HTR-8/SVneo (cell line): Measurements from ENCODE around the gene TLE1.
A peak's percentile ranks its signal among the peaks of the same experiment; 100 is the strongest.

Experiments used
- DNase-seq: peaks from one replicate; pipeline ENCODE4 v3.0.0; 2011; ENCODE audit warnings: low spot score, mixed read lengths; ENCODE audit not compliant: insufficient read length
- FAIRE-seq: peaks from 2 replicates; lab custom pipeline; 2011; peaks lifted over from hg19 to GRCh38; lab: Jason Lieb, UNC

Gene TLE1

DNA sequence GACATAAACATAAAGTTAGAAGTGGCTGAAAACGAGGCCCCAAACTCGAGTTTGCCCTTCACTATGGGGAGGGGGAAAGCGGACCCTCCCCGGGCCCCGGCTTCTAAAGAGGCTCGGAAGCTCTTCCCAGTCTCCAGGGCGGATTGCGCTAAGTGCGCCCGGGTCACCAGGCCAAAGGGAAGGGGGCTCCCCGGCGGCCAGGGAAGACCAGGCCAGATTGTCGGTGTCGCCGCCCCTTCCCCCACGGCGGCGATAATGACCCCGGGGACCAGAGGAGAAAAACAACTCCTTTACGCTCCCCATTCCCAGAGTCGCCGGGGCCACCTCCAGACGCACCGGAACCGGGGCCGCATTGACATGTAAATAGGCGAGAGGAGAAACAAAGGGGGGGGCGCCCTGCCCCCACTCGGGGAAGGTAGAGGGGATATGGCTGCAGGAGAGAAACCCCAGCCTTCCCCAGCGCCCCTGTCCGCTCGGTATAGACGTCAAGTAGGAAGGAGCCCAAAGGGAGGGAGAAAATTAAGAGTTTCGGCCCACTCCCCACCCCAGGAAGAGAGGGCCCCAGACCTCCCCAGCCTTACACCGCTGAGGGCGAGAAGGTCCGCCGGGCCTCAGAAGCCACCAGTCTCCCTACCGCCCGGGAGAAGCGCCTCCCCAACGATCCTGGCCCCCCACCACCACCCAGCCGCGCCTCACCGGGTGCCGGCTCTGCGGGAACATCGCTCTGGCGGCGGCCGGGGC lies 1.7 kb downstream of the TLE1 start:
- FAIRE-seq (no peak), DNase-seq (peak; percentile 10)

- DNase-seq (peak; percentile 68), FAIRE-seq (no peak)
Measured at GRCh38 chr9:81686614-81687520, 2.5 kb downstream of the TLE1 start.

- FAIRE-seq (no peak), DNase-seq (no peak)
Measured at GRCh38 chr9:81685763-81686613, 3.4 kb downstream of the TLE1 start.

- FAIRE-seq, result no peak
Measured at GRCh38 chr9:81684635-81685034, 4.7 kb downstream of the TLE1 start.

DNA sequence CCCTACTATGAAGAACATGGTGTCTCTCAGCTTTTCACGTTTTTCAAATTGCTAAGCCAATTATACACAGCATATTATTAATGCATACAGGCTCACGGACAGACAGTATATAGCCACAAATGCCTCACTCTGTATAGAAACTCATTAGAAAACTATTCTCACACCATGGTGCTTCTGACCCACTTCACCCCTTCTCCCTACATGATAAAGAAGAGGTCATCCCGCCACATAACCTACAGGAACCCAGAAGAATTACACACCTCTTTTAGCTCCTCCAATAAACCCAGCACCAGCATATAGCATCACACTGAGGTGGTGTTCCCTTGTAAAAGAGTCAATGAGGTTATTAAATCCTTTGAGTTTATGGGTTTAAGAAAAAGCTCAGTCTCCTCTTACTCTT lies 5.6 kb downstream of the TLE1 start:
- FAIRE-seq (no peak), DNase-seq (no peak)

More at GRCh38 chr9:81684635-81685034, 4.7 kb downstream of the TLE1 start:
- DNase-seq, result no peak

GRCh38 chr9:81683238-81683637 lies 6.1 kb downstream of the TLE1 start:
- FAIRE-seq, result no peak
- DNase-seq, result no peak

- FAIRE-seq (no peak), DNase-seq (no peak)
Measured at GRCh38 chr9:81682797-81683196, 6.5 kb downstream of the TLE1 start.

- DNase-seq (no peak), FAIRE-seq (no peak)
Measured at GRCh38 chr9:81682177-81682576, 7.2 kb downstream of the TLE1 start.

DNA sequence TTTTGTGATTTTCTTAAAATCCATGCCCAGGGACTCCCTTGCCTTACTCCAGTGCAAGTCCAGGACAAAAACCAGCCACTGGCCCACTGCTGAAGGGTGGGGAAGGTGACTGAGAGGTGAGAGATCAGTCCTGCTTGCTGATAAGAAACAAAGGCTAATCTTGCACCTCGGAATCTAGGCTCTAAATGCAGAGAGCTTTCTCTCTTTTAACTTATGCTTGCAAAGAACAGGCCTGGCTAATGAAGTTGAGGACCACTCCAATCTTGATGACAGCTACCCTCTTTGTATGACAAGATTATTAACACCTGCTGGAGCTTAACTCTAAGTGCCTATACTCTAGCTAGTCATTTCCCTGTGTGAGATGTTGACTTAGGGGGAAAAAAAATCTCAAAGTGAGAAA lies 8.8 kb downstream of the TLE1 start:
- DNase-seq (no peak), FAIRE-seq (no peak)

GRCh38 chr9:81680006-81680405 lies 9.3 kb downstream of the TLE1 start:
- no peak for DNase-seq
- no peak for FAIRE-seq

GRCh38 chr9:81678088-81678487 lies 11.3 kb downstream of the TLE1 start:
- FAIRE-seq (no peak), DNase-seq (no peak)

- DNase-seq (no peak), FAIRE-seq (no peak)
Measured at GRCh38 chr9:81676395-81676794, 13.0 kb downstream of the TLE1 start.

- FAIRE-seq (no peak), DNase-seq (no peak)
Measured at GRCh38 chr9:81673310-81673709, 16.0 kb downstream of the TLE1 start.

DNA sequence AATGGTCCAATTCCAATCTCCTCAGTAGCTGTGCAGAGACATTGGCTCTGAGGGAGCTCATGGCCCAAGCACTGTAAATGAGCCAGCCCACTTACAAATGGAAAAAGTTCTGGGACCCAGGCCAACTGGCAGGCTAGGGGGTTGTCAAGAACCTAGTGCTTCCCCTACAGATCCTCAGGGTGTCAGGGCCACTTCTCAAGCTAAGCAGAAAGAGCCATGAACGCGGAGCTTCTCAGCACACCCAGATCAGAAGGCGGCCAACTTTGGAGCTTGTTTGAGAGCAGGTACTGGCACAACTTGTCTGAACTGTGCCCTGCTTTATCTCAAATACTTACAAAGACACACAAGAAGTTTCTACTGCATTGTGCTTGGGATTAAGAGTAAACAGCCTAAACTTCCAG lies 17.5 kb downstream of the TLE1 start:
- DNase-seq (no peak), FAIRE-seq (no peak)

DNA sequence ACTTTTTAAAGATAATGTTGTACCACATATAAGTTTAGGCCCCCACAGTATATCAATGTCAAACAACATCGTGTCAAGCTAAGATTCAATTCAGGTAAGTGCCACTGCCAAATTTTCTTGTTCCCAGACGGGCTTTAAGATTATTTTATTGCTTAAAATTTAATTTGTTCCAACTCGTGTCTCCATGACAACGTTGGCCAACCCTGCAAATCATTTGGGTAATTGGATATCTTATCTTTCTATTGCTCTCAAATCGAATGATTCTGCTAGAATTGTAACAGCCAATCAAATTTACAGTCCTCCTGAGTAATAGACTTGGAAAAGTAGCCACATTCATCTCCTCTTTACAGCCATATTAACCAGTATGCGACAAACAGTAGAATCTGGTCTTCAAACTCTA lies 19.5 kb downstream of the TLE1 start:
- FAIRE-seq (no peak), DNase-seq (no peak)

DNA sequence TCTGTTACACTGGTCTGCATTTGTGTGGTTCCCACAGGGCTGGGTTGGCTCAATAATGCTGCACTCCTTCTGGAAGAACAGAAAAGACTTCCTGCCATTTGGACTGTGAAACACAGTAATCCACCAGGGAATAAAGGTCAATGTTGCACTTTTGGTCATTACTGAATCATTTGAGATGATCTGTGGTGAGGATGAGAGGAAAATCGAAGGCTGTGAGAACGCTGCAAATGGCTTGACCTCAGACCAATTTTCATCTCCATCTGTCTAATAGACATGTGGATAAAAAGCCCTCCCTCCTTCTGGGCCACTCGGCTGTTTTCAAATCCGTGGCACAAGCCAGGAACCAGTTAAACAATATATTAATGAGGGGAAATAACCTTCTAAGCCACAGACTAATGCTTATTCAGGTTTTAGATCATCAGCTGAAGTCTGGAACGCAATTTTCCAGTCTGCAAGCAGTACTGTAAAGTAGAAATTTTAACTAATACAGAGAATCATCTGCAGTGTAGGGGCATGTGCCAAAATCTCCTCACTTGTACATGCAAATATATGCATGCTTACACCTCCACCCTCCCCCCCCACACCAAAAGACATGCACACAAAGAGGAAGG lies 20.2 kb downstream of the TLE1 start:
- DNase-seq (no peak), FAIRE-seq (no peak)

DNA sequence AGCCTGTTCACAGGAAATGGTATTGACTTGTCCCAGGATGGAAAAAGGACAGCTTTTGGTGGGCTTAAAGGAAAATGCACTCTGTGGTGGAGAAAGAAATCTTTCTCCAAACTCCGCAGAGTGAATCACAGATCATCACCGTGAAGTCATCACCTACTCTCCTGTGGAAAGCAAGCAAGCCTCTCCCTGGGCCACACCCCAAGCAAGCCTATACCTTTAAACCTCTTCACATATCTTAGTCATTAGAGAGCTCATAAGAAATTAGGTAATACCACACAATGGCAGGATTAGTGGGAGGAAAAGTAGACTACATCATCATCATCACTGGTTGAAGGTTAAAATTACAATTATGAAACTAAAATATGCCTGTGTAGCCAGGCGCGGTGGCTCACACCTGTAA lies 23.2 kb downstream of the TLE1 start:
- FAIRE-seq (no peak), DNase-seq (no peak)

GRCh38 chr9:81665322-81665871 lies 23.9 kb downstream of the TLE1 start:
- DNase-seq, result no peak
- no peak for FAIRE-seq

- FAIRE-seq, result no peak
- DNase-seq, result no peak
Measured at GRCh38 chr9:81664638-81665222, 24.6 kb downstream of the TLE1 start.
